Testis (tissue), 2 donors: ENCODE results near the gene GPR180.

Experiments
- CTCF ChIP-seq, 3 experiments: fragments of 450-650 bp in 2 of 3; fragments of 200-600 bp in 1 of 3; sonication (generic) in 1 of 3; IDR thresholded peaks; one replicate each; pipeline ENCODE4 v1.5.1; 2016 to 2019; ENCODE audit warnings: antibody characterized with exemption in 3 of 3, mild to moderate bottlenecking in 2 of 3, moderate library complexity in 1 of 3
- POLR2A ChIP-seq: fragments of 450-650 bp; IDR thresholded peaks from one replicate; pipeline ENCODE4 v1.6.1; 2017; ENCODE audit warnings: antibody characterized with exemption, mild to moderate bottlenecking, moderate library complexity

- TF ChIP-seq CTCF (IDR thresholded peaks at IDR 0.05) = peak in 2 of 3 experiments; percentile 22 to 62
- TF ChIP-seq POLR2A = no peak
Measured at GRCh38 chr13:94674609-94675348, 73.1 kb downstream of the GPR180 start.
